ENCODE measurements around the gene NTHL1. TPM values are rescaled to one million over a fixed set of nuclear protein-coding genes. Genes with fewer than 3 reads are reported as not detected.

The NTHL1 gene
- total and polyA plus RNA-seq, 2 of the 8 experiments (the other 6 are each of a cell fraction or from before 2014, with no cell fraction given): 70.9 to 150 TPM

DNA sequence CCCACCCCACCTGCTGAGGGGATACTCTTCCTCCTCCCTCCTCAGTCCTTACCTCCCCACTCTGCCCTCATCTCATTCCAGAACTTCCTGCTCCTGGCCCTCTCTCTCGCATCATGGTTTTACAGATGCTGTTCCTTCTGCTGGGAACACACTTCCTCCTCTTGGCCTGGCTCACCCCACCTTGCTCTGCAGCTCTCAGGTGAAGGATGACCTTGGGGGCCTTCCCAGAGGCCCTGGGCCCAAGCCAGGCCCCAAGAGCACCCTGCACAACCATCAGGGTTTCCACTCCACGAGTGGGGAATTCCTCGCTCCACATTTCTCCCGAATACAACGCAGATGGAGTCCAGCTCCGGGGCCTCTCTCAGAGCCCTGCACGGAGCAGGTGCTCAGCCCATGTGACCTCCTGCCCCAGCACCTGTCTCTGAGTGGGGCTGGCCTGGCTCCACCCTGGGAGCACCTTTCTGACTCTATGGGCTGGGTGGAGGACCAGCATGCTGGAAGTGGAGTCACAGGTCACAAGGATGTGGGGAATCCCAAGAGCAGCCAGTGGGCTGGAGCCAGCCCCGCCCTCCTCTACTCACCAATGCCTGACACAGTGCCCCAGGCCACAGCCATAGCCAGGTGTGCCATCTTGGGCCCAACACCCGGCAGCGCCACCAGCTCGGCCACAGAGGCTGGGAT, 4.5 kb downstream of the NTHL1 start (continued):
- TF ChIP-seq HDAC2 (IDR thresholded peaks at IDR 0.05; ENCODE audit: borderline replicate concordance in 1 of 2, low read depth in 2 of 2, low read length in 2 of 2): no peak
- no peak for TF ChIP-seq SP1 (IDR thresholded peaks at IDR 0.05; ENCODE audit: low read depth, low read length)
- TF ChIP-seq FOSL1 (IDR thresholded peaks at IDR 0.05; ENCODE audit: insufficient read depth, low read depth, low read length): no peak

Measured in H1 (cell line).